GM18907 (cell line): ENCODE measurements around the gene UGGT2.
A peak's percentile ranks its signal among the peaks of the same experiment; 100 is the strongest.
"Not testable (repeated sequence)": the region's sequence is repeated elsewhere in the genome, so short reads cannot be mapped to it uniquely, and the experiment has no call there.

Experiments used
- ATAC-seq: cut with Tn5 transposase; IDR thresholded peaks from one replicate; pipeline ENCODE4 v1.9.1; 2021; ENCODE audit warnings: mild to moderate bottlenecking, moderate library complexity; ENCODE audit not compliant: unreplicated experiment

Gene UGGT2

GRCh38 chr13:95914991-95915501 is 138.2 kb downstream of the UGGT2 start:
- no peak for ATAC-seq

- no peak for ATAC-seq
These were observed 146.2 kb downstream of the UGGT2 start for GRCh38 chr13:95906999-95907398.

GRCh38 chr13:95903569-95903968 is 149.6 kb downstream of the UGGT2 start:
- ATAC-seq = no peak

- no peak for ATAC-seq
These were observed 150.5 kb downstream of the UGGT2 start for GRCh38 chr13:95902741-95903140.

GRCh38 chr13:95898256-95898655 is 154.9 kb downstream of the UGGT2 start:
- ATAC-seq = no peak

- ATAC-seq = no peak
These were observed 156.9 kb downstream of the UGGT2 start for GRCh38 chr13:95896301-95896700.

- ATAC-seq = no peak
These were observed 159.3 kb downstream of the UGGT2 start for GRCh38 chr13:95893861-95894260.

GRCh38 chr13:95882121-95882520 is 171.1 kb downstream of the UGGT2 start:
- no peak for ATAC-seq

- no peak for ATAC-seq
These were observed 172.9 kb downstream of the UGGT2 start for GRCh38 chr13:95880331-95880730.

- no peak for ATAC-seq
These were observed 178.9 kb downstream of the UGGT2 start for GRCh38 chr13:95874286-95874685.

GRCh38 chr13:95870421-95870820 is 182.8 kb downstream of the UGGT2 start:
- ATAC-seq = no peak

GRCh38 chr13:95865080-95865615 is 188.1 kb downstream of the UGGT2 start:
- ATAC-seq = no peak

GRCh38 chr13:95862408-95862807 is 190.8 kb downstream of the UGGT2 start:
- ATAC-seq = no peak

- no peak for ATAC-seq
These were observed 191.9 kb downstream of the UGGT2 start for GRCh38 chr13:95861296-95861695.

GRCh38 chr13:95858286-95859075 is 194.7 kb downstream of the UGGT2 start:
- no peak for ATAC-seq

GRCh38 chr13:95845656-95846055 is 207.5 kb downstream of the UGGT2 start:
- ATAC-seq = not testable (repeated sequence)

GRCh38 chr13:95842898-95843297 is 210.3 kb downstream of the UGGT2 start:
- no peak for ATAC-seq

- no peak for ATAC-seq
These were observed 211.3 kb downstream of the UGGT2 start for GRCh38 chr13:95841894-95842293.

GRCh38 chr13:95834134-95834765 is 219.0 kb downstream of the UGGT2 start:
- peak; percentile 92 for ATAC-seq

- peak; percentile 7 for ATAC-seq
These were observed 219.5 kb downstream of the UGGT2 start for GRCh38 chr13:95833719-95834118.

GRCh38 chr13:95833126-95833525 is 220.1 kb downstream of the UGGT2 start:
- no peak for ATAC-seq

- ATAC-seq = no peak
These were observed 230.9 kb downstream of the UGGT2 start for GRCh38 chr13:95822303-95822702.
